OCI-M1 (cell line): ENCODE measurements around the gene CA12.

ENCODE experiments used
- DNase-seq: peaks from one replicate; lab custom pipeline; 2025; lab: John Stamatoyannopoulos, UW

Gene CA12

DNA sequence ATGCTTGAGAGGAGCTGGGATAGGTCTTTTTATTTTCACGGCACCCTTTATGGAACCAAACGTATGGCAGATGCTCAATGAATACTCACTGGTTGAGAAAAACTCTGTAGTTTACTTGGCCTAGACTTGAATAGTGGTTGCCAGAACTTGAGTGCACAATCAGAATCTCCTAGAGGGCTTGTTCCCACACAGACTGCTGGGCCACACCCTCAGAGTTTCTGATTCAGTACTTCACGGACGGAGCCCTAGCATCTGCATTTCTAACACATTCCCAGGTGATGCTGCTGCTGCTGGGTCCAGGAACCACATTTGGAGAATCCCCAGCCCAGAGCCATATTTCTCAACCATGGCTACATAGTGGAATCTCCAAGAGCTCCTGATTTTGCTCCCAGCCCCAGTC is 24.6 kb downstream of the CA12 start:
- no peak for DNase-seq

DNA sequence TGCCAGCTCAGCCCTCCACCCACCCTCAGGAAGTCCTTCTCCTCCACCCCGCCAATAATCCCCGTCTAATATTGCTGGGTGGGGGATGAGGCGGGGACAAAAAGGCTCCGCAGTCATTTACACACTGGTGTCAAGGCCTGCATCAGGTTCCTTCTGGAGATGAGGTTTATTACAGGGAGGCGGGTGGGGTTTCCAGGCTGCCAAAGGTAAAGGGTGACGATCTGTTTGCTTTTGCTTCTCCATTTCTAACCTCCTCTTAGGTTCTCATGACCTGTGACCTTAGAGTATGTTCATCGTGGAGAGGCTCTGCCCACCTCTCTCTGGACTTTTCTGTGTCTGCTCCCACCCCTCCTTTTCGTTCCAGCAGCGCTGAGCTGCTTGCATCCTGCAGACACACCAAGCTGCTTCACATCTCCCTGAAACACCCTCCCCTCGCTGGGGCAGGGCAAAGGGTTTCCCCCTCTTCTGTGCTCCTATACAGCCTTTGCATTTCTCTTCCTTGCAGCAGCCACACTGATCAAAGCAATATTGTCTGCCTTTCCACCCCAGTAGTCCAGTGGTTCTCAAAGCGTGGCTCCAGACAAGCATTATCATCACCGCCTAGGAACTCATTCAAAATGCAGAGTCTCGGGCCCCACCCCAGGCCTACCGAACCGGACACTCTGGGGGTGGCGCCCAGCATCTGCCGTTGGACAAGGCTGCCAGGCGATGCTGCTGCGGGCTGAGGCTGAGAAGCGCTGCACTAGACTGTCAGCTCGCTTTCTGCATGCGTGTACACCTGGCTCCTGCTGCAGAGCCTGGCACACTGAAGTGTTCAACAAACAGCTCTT is 26.6 kb downstream of the CA12 start:
- no peak for DNase-seq

DNA sequence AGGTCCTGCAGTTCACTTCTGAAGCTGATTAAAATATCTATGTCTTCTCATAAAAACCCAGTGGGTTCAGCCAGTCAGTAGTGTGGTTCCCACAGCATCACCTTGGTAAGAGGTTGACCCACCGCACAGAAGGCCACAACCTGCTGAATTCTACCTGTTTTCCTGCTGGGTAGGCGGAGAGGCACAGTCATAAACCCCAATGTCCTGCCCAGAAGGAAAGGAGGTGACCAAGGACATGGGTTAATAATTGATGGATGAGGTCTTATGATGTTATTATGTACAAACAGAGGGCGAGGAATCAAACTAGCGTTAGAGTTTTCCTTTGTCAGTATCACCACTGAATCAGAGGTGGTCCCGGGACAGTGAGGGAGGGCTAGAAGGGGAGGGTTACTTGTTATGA is 27.8 kb downstream of the CA12 start:
- DNase-seq: no peak

DNA sequence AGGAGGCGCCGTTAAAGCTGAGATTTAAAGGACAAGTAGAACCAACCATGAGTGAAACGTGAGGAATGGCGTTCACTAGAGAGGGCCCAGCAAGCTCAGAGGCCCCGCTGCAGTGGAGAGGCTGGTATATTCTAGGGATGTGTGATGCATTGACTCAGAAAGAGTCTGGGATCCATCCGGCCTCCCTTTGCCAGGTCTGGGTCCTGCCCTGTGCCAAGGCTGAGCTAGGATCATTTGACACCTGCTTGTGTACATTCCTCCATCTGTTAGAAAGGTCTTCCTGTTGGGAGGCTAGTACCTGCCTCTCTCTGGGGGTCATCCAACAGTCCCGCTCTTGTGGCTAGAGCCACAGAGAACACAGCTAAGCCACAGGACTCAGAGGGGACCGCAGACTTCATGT is 28.4 kb downstream of the CA12 start:
- DNase-seq: no peak

DNA sequence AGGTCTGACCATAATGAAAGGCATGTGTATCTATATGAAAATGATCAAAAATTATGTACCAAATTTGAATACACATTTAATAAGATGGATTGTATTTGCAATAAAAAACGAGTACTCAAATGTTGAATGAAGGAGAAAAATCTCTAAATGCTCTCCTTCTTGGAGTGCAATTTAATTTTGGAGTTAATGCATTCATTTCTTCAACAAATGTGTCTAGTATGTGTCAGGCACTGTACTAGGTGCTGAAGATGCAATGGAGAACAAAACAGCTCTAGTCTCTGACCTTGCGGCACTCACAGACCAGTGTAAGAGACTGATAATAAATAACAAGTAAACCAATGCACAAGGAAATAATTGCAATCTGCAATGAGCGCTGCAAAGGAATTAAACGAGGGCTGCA is 28.8 kb downstream of the CA12 start:
- no peak for DNase-seq

DNA sequence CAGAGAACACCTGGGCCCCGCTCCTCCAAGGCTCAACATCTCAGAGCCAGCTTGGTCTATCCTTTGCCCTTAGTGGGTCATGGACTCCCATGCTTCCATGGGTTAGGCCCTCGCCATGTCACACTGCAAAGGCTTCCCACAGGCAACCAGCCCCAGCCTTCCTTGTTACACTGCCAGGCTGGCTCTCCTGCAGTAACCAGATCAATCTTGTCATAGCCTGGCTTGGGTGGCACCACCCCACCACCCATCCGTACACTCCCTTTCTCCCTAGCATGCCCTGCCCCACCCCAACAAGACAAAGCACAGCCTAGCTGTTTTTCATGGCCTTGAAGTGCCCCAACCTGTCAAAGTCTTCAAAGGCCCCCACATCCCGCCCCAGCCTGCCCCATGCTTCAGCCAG is 30.5 kb downstream of the CA12 start:
- DNase-seq: no peak

DNA sequence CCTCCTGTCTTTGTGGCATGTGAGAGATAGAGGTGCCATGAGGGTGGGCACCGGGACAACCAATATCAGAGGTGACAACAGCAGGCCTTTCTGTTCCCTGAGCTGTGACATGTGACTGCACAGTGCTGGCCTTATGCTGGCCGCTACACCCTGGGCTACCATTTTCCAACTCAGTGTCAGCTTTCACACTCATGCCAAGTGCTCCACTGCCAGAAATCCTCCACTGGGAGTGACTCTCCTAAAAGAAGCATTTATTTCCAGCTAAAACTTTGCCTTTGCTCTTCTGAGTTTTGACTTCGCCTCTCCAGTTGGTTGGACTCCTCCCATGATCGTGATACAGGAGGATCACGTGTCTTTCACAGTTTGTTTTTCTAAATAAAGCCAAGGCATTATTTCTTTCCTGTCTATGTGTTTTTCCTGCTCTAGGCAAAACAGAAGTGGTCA is 31.4 kb downstream of the CA12 start:
- DNase-seq: no peak

DNA sequence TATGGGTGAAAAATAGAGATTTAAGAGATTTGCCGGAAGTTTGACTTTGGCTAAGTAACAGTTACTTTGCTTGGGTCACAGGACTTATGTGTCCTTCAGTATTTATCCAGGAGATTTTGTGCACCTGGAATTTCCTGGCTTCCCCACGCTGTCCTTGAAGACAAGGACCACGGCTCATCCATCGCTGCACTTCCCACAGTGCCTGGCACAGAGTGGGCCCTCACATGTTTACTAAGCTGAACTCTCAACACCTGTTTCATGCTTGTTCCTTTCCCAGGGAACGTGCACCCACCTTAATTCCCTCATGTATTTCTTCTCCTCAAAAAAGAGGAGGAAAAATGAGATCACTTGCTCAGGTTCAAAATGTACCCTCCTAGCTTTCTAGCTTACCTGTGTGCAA is 32.0 kb downstream of the CA12 start:
- DNase-seq: no peak

DNA sequence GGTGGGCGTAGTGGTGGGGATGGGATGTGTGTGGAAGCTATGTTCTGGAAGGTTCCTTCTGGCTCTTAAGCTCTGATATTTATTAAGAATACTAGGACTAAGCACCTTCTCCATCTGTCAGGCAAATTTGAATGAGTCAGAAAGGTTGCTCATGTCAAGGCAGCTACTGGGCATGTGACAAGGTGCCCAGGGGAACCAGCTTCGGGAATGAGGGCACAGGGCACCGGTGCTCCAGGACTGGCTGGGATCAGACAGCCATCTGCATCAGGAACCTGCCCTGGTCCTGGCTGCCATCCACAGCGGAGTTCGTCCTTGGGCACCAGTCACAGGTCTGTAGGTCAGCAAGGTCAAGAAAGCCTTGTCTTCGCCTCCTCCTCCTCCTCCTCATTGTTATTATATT is 32.5 kb downstream of the CA12 start:
- no peak for DNase-seq

DNA sequence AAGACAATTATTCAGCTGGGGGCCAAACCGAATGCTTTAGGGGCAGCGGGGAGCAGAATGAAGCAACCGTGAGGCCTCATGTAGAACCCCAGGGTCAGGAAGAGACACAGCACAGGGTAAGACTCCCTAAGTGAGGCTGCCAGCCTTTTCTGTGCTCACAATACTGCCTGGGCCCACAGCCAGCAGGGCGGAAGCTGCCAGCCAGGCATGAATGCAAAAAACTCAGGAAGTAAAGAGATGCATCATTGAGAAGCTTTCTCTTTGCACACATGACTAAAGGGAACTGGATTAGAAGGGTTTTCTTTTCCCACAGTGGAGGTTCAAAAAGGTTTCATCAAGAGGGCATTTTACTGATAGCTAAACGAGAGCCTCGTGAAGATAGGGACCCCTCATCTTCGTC is 33.3 kb downstream of the CA12 start:
- DNase-seq: no peak

DNA sequence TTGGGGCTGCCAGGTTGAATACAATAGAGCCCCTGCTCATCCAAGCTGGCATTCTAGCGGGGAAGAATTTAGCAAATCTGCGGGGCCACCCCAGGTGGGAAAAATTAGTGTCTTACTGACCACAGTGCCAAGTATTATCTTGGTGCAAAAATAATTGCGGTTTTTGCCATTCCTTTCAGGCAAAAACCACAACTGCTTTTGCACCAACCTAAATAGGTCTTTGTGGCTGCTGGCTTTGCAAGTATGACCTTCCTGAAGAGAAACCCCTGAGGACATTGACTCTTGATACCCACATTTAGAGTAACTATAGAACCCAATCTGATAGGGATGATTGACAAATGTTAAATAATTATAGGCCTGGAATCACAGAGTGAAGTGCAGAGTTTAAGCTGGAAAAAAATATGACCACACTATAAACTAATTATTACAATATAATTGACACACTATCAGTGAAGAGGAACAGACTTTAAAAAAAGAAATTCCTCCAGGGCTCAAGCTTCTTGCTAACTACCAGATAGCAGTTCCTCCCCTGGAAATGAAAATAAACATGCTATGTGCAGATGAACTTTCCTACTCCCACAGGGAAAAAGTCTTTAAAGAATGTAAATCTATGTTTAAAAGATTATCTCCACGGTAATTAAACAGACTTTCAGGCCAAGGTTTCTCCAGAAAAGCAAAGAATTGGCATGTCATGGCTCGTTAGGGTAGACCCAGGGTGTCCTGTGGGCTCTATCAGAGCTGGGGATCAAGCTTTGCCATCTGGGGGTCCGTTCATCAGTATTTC is 34.4 kb downstream of the CA12 start:
- no peak for DNase-seq

DNA sequence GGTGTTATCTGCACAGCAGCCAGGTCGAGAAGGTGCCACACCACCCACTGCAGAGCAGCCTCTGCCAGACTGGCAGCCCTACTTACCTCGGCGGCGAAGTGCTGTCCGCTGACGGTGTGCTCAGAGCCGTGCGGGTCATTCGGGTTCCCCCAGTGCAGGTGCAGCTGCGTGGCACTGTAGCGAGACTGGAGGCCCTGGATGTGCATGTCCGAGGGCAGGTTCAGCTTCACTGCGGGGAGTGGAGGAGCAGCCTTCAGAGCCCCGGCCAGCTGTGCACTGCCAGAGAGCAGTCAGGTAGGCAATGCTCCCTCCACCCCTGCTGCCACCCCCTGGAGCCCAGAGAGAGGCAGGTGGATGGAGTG is 36.3 kb downstream of the CA12 start:
- no peak for DNase-seq

DNA sequence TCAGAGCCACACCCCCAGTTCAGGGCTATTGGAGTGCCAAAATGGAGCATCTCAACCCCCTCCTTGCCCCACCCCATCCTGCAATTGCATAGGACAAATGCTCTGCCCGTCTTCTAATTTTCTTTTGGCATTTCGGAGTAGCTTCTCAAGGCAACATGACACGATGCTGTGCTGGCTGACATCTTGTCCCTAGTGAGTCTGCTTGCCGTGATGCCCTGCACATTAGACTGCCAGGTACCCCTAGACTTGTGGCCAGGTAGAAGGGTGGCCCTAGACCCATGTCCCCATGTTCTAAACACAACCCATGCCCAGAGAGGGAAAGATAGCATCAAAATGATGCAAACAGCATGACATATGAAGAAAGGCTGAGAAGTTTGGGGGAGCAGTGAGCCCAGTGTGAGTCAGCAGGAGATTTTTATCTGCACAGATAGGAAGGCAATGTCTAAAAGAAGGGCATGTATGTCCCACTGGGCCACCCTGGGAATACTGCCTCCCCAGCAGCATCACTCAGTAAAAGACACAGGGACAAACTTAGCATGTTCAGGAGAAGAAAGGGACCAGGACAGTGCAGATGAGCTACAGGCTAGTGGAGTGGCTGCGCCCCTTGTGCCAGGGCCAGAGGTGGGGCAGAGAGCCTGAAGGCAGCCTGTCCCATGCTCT is 36.8 kb downstream of the CA12 start:
- peak; percentile 41 for DNase-seq

DNA sequence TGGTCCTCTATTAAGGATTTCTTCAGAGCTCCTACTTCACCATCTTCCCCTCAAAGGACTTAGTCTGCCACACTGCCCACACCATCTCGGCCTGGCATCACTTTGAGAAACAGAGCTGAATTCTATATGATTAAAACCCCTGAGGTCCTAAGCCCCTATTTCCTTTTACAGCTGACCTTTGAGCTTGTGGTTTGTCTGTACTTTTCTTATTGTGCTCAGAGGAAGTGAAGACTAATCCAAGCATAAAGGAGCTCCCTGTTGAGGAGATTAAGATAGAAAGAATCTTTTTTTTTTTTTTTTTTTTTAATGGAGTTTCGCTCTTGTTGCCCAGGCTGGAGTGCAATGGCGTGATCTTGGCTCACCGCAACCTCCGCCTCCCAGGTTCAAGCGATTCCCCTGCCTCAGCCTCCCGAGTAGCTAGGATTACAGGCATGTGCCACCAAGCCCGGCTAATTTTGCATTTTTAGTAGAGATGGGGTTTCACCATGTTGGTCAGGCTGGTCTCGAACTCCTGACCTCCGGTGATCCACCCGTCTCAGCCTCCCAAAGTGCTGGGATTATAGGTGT is 38.6 kb downstream of the CA12 start:
- DNase-seq: peak; percentile 13

DNA sequence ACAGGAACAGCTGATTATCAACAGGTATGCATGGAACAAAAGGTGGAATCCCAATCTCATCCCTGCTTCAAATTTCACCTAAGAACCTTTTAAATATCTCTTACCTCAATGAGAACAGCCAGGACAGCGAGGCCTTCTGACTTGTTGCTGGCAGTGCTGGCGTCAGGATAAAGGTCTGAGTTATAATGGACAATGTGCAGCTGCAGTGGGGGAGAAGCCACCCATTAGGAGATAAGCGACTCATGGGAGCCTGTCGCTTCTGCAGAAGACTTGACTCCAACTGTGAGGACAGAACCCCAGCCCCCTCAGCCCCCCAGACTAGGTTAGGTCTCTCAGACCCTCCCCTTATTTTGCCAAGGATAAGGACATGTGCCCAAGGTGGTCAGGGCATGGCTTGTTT is 39.7 kb downstream of the CA12 start:
- DNase-seq: peak; percentile 12

DNA sequence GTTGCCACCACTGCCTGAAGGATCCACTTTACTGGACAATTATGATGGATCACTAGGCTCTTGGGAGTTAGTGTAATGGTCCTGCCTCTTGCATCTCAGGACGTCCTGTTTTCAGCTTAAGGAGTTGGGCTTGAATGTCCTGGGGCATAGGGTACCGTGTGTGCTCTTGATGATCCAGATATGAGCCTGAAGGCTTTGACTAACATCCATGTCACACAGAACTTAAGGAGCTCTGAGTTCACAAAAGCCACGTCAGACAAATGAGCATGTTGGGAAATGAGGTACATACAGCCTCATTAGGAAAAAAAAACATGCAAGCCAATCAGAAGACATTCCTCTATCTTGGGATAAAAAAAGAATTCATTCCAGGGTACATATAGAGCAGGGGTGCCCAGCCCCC is 40.8 kb downstream of the CA12 start:
- no peak for DNase-seq

DNA sequence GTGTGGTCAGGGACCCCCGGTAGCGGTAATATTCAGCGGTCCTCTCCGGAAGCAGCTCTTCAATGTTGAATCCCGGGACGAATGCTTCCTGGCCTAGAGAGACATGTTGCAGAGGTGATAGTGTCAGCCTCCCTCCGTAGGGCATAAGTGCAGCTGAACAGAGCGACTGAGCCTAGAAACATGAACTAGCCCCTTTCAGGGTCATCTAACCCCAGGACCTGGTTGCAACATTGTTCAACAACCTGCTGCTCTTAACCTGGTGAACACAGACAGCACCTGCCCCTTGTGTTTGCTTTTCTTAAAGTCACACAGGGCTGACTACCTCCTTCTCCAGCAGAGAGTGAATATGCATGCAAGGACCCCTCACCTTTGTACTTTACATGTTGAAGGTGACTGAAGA is 41.3 kb downstream of the CA12 start:
- DNase-seq: no peak

DNA sequence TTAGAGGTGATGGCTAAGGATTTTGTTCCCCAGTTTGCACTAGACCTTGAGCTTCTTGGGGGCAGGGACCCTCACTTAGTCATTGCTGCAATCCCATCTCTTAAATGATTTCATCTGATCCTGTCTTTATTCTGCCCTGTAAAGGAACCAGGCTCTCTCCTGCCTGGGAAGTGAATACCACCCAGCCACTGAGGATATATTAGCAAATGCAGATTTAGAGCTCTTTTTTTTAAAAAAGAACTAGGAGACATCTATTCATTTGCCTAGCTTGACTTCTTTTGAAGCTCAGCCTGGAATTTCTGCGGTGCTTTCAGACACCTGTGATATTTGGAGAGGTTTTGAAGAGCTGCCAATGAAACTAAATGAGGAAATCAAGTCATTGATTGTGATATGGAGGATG is 41.8 kb downstream of the CA12 start:
- no peak for DNase-seq

DNA sequence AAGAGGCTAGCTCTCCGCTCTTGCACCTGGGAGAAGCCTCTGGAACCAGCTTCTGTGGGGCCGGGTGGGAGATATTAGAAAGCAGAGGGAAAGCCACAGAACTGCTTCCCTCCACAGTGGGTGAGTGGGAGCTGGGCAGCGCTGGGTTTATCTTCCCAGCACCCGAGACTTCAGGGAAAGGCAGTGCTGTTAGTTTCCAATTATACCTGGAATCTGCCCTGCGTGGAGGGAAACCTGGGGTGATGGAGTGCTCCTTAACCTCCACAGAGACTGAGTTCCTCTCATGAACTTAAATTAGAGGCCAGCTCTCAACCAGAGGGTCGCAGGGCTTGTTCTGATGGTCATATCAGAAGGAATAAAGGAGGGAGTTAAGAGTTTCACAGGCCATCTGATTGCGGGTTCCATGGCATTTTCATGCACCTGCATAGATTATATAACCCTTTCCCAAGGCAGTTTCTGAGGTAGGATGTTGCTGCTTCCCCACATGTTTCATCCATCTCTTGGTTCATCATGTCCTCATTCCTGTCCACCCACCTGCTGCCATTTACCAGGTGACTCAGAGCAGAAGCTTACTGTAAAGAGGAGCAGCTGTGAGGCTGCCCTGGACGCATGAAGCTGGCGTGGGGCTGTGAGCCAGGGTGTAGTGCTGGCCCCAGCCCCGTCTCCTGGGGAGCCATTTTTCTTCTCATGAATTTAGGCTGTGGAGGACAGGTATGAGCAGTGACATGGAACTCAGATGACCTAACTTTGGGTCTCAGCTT is 42.5 kb downstream of the CA12 start:
- no peak for DNase-seq

DNA sequence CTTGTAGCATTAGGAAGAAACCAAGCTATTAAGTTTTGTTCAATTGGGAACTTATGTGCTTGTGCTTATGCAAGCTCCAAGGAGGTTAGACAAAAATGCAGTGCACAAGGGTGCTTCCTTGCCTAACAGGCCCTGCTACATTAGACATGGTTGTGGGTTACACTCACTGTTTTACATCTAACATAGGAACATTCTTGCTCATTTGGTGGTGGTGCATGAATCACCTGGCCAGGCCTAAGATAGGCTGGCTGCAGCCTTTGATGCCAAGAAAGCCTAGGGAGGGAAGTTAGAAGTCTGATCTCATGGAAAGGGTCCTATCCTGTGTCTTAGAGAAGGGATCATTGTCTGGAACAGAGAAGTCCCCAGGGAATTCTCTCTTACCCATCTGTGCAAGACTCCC is 43.5 kb downstream of the CA12 start:
- DNase-seq: no peak

DNA sequence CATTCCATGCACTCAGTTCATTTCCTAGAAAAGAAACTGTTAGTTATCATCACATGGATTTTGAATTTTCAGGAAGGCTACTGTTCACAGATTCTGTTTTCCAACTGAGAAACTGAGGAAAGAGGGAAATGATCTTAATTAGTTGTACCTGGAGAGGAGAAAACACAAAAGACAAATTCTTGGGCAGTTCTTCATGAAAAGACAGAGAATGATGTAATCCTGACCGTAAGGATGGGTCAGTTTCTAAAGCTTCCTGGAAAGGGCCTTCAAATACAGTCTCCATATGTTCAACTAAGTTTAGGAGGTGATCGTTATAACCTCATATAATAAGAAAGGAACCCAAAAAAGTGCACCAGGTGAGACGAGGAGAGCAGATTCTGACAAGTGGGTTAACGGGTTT is 44.6 kb downstream of the CA12 start:
- no peak for DNase-seq
